Spleen (tissue), 7 donors: ENCODE results near the gene COL11A2.

Experiments used
- POLR2AphosphoS5 ChIP-seq, 3 donors: sonication (generic); formaldehyde crosslinking; IDR thresholded peaks; one replicate each; pipeline ENCODE4 v1.5.1; 2017; ENCODE audit warnings: antibody characterized with exemption in 3 of 3
- TF ChIP-seq, protein P1 (sequence below), 11 experiments: fragments of 200-600 bp in 7 of 11; fragments of 450-650 bp in 4 of 11; sonication (generic) in 4 of 11; IDR thresholded peaks in 8 of 11; conservative IDR thresholded peaks in 3 of 11; 1 replicate in 7 of 11; 2 replicates in 4 of 11; pipeline versions ENCODE4 v1.4.0 to v1.8.0; 2016 to 2021; ENCODE audit warnings: antibody characterized with exemption in 11 of 11, inconsistent platforms in 4 of 11, mild to moderate bottlenecking in 1 of 11
- donor health status: DM: no; HTN: no; CAD: no; lungs with moderate emphysema.
- donor health status: DM: no; HTN: no; CAD: no.
- donor health status: DM: no; HTN: no; CAD: no.

DNA sequence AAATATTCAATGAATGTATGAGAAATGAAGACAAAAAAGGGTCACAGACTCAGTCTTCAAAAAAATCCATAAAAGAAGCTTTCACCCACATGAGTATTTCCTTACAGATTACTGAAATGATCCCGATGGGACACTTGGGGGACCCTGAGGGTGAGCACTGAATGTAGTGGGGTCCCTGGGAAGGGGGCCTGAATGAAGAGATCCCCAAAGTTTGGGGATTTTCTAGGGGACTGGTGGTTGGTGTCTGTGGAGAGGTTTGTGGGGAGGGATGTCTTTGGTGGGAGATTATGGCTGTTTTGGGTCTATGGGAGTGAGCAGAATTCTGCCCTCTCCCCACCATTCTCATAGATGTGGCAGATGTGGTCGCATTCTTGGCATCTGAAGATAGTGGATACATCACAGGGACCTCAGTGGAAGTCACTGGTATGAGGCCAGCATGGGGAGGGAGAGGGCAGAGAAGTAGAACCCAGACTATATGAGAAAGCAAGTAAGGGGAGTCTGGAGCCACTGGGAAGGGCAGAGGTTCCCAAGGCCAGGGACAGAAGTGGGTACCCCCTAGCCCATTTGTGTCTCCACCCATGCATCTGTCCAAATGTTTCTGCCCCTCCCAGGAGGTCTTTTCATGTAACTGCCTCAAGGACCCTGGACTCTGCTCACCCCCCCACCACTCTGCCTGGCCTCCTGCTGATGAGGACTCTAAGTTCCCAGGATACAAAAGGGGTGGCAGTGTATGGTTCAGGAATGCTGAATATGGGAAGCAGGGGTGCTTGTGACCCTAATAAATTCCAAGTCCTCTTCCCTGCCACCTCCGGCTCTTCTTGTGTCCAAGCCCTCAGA, 14.0 kb upstream of the COL11A2 start:
- TF ChIP-seq, protein P1, sequence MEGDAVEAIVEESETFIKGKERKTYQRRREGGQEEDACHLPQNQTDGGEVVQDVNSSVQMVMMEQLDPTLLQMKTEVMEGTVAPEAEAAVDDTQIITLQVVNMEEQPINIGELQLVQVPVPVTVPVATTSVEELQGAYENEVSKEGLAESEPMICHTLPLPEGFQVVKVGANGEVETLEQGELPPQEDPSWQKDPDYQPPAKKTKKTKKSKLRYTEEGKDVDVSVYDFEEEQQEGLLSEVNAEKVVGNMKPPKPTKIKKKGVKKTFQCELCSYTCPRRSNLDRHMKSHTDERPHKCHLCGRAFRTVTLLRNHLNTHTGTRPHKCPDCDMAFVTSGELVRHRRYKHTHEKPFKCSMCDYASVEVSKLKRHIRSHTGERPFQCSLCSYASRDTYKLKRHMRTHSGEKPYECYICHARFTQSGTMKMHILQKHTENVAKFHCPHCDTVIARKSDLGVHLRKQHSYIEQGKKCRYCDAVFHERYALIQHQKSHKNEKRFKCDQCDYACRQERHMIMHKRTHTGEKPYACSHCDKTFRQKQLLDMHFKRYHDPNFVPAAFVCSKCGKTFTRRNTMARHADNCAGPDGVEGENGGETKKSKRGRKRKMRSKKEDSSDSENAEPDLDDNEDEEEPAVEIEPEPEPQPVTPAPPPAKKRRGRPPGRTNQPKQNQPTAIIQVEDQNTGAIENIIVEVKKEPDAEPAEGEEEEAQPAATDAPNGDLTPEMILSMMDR (IDR thresholded peaks at IDR 0.05 in 8 of 11, conservative IDR thresholded peaks at IDR 0.05 in 3 of 11), result no peak
- no peak for TF ChIP-seq POLR2AphosphoS5 (IDR thresholded peaks at IDR 0.05)
